Lower leg skin (tissue), 3 donors: ENCODE results near the gene MUC4.
"Not testable (repeated sequence)": the region's sequence is repeated elsewhere in the genome, so short reads cannot be mapped to it uniquely, and the experiment has no call there.

Experiments
- POLR2A ChIP-seq, 2 donors: fragments of 450-650 bp; IDR thresholded peaks; one replicate each; pipeline ENCODE4 v1.6.1; 2016 to 2017; ENCODE audit warnings: antibody characterized with exemption in 2 of 2, mild to moderate bottlenecking in 1 of 2, moderate library complexity in 1 of 2
- TF ChIP-seq, protein P1 (sequence below), 3 donors: fragments of 450-650 bp; IDR thresholded peaks; one replicate each; pipeline ENCODE4 v1.5.1; 2016; ENCODE audit warnings: antibody characterized with exemption in 3 of 3, mild to moderate bottlenecking in 3 of 3, moderate library complexity in 2 of 3

DNA sequence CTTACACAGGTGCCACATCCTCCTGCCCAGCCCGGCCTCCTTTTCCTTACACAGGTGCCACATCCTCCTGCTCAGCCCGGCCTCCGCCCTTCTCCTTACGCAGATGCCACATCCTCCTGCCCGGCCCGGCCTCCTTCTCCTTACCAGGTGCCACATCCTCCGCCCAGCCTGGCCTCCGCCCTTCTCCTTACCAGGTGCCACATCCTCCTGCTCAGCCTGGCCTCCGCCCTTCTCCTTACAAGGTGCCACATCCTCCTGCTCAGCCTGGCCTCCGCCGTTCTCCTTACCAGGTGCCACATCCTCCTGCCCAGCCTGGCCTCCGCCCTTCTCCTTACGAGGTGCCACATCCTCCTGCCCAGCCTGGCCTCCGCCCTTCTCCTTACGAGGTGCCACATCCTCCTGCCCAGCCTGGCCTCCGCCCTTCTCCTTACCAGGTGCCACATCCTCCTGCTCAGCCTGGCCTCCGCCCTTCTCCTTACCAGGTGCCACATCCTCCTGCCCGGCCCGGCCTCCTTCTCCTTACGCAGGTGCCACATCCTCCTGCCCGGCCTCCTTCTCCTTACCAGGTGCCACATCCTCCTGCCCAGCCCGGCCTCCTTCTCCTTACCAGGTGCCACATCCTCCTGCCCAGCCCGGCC lies 4.7 kb upstream of the MUC4 start:
- TF ChIP-seq, protein P1, sequence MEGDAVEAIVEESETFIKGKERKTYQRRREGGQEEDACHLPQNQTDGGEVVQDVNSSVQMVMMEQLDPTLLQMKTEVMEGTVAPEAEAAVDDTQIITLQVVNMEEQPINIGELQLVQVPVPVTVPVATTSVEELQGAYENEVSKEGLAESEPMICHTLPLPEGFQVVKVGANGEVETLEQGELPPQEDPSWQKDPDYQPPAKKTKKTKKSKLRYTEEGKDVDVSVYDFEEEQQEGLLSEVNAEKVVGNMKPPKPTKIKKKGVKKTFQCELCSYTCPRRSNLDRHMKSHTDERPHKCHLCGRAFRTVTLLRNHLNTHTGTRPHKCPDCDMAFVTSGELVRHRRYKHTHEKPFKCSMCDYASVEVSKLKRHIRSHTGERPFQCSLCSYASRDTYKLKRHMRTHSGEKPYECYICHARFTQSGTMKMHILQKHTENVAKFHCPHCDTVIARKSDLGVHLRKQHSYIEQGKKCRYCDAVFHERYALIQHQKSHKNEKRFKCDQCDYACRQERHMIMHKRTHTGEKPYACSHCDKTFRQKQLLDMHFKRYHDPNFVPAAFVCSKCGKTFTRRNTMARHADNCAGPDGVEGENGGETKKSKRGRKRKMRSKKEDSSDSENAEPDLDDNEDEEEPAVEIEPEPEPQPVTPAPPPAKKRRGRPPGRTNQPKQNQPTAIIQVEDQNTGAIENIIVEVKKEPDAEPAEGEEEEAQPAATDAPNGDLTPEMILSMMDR (IDR thresholded peaks at IDR 0.05): not testable (repeated sequence)
- TF ChIP-seq POLR2A (IDR thresholded peaks at IDR 0.05): not testable (repeated sequence)
